ENCODE measurements around the gene HMGN2. TPM values are rescaled to one million over a fixed set of nuclear protein-coding genes. Genes with fewer than 3 reads are reported as not detected.

HMGN2 gene
- total and polyA plus RNA-seq, 3 donors from 2014 or later, result 244 to 392 (median 285) TPM

DNA sequence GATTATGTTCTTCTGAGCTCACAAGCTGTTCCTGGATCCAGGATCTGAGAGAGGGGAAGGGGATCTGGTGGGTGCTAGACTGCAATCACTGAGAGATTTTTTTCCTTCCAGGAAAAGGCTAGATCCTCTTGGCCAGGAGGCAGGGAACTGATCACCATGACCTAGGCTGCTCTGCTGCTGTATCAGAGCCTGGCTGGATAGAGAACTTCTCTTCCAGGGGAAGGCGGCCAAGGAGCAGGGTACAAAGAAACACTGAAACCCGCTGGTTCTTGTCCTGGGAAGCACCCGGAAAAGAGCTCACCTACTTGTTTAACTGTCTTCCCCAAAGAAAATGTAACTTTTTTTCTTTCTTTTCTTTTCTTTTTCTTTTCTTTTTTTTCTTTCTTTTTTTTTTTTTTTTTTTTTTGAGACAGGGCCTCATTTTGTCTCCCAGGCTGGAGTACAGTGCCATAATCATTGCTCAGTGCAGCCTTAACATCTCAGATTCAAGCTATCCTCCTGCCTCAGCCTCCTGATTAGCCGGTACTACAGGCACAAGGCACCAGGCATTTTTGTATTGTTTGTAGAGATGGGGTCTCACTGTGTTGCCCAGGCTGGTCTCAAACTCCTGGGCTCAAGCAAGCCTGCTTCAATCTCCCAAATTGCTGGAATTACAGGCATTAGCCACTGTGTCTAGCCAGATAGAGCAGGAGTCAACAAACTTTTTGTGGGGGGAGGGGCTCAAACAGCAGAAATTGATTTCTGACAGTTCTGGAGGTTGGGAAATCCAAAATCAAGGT, 44.9 kb downstream of the HMGN2 start:
- Histone ChIP-seq H3K4me1 (no peaks in the 10 kb centered on the region), H3K9me3 (no peaks in the 10 kb centered on the region), H3K27me3 (no peaks in the 10 kb centered on the region), H3K27ac (no peak overlapping the region), H3K36me3 (ENCODE audit: low read depth, missing control alignments) (no peaks in the 10 kb centered on the region), H3K4me3 (no peak overlapping the region)
- no peak for DNase-seq
- intact Hi-C loops (cut with DNase I; ENCODE audit: low total_unique reads), result no loop called here
- WGBS, 2 donors, result 70 to 78% methylated on average over 4 of the region's 4 CpGs
- TF ChIP-seq, protein P1, sequence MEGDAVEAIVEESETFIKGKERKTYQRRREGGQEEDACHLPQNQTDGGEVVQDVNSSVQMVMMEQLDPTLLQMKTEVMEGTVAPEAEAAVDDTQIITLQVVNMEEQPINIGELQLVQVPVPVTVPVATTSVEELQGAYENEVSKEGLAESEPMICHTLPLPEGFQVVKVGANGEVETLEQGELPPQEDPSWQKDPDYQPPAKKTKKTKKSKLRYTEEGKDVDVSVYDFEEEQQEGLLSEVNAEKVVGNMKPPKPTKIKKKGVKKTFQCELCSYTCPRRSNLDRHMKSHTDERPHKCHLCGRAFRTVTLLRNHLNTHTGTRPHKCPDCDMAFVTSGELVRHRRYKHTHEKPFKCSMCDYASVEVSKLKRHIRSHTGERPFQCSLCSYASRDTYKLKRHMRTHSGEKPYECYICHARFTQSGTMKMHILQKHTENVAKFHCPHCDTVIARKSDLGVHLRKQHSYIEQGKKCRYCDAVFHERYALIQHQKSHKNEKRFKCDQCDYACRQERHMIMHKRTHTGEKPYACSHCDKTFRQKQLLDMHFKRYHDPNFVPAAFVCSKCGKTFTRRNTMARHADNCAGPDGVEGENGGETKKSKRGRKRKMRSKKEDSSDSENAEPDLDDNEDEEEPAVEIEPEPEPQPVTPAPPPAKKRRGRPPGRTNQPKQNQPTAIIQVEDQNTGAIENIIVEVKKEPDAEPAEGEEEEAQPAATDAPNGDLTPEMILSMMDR (IDR thresholded peaks at IDR 0.05), result no peak
- TF ChIP-seq POLR2A (IDR thresholded peaks at IDR 0.05), result no peak

DNA sequence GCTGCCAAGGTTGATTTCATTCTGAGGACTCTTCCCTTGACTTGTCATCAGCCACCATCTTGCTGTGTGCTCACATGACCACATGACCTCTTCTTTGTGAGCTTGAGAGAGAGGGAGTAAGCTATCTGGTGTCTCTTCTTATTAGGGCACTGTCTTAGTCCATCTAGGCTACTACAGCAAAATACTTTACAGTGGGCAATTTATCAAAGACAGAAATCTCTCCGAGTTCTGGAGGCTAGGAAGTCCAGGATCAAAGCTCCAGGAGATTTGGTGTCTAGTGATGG, 45.5 kb downstream of the HMGN2 start:
- Histone ChIP-seq H3K9me3 (no peaks in the 10 kb centered on the region), H3K4me3 (no peak overlapping the region), H3K27me3 (no peaks in the 10 kb centered on the region), H3K36me3 (ENCODE audit: low read depth, missing control alignments) (no peaks in the 10 kb centered on the region), H3K4me1 (no peaks in the 10 kb centered on the region), H3K27ac (no peak overlapping the region)
- no peak for DNase-seq
- 84 to 92% methylated on average over 1 of the region's 1 CpG for WGBS, 2 donors
- TF ChIP-seq, protein P1 (IDR thresholded peaks at IDR 0.05), result no peak
- TF ChIP-seq POLR2A (IDR thresholded peaks at IDR 0.05), result no peak
- intact Hi-C loops (cut with DNase I; ENCODE audit: low total_unique reads), result no loop called here

DNA sequence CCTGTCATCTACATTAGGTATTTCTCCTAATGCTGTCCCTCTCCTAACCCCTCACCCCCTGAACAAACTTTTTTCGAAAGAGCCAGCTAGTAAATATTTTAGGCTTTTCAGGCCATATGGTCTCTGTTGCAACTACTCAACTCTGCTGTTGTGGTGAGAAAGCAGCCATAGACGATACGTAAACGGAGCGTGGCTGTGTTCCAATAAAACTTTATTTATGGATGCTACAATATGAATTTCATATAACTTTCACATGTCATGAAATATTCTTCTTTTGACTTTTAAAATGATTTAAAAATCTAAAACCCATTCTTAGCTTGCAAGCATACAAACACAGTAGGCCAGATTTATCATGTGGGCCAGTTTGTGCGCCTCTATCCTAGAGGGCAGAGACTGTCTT, 46.1 kb downstream of the HMGN2 start:
- 93% methylated on average over 6 of the region's 6 CpGs for WGBS, 2 donors
- no peak overlapping the region for H3K27ac ChIP-seq
- H3K36me3 ChIP-seq (ENCODE audit: low read depth, missing control alignments), result no peaks in the 10 kb centered on the region
- no peaks in the 10 kb centered on the region for H3K4me1 ChIP-seq
- TF ChIP-seq, protein P1 (IDR thresholded peaks at IDR 0.05), result no peak
- TF ChIP-seq POLR2A (IDR thresholded peaks at IDR 0.05), result no peak
- intact Hi-C loops (cut with DNase I; ENCODE audit: low total_unique reads), result no loop called here
- H3K27me3 ChIP-seq, result no peaks in the 10 kb centered on the region
- H3K4me3 ChIP-seq, result no peak overlapping the region
- no peak for DNase-seq
- H3K9me3 ChIP-seq, result no peaks in the 10 kb centered on the region

DNA sequence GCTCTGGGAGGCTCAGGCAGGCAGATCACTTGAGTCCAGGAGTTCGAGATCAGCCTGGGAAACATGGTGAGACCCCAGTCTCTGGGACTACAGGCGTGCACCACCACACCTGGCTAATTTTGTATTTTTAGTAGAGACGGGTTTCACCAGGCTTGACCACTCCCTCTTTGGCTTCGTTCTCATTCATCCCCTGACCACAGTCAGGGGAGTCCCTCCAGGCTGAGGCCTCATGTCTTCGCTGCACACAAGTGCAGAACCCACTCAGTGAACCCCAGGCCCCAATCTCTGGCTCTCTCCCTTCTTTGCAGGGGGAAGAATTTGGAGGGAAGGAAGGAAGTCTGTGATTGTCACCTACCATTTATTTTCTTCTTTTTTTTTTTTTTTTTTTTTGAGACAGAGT, 48.1 kb downstream of the HMGN2 start:
- intact Hi-C loops (cut with DNase I; ENCODE audit: low total_unique reads), result no loop called here
- WGBS, 2 donors, result 91 to 97% methylated on average over 5 of the region's 5 CpGs
- Histone ChIP-seq H3K9me3 (no peaks in the 10 kb centered on the region), H3K27me3 (no peaks in the 10 kb centered on the region), H3K36me3 (ENCODE audit: low read depth, missing control alignments) (no peaks in the 10 kb centered on the region), H3K4me1 (no peaks in the 10 kb centered on the region), H3K27ac (no peak overlapping the region), H3K4me3 (no peak overlapping the region)
- DNase-seq, result no peak
- TF ChIP-seq, protein P1 (IDR thresholded peaks at IDR 0.05), result no peak
- TF ChIP-seq POLR2A (IDR thresholded peaks at IDR 0.05), result no peak

DNA sequence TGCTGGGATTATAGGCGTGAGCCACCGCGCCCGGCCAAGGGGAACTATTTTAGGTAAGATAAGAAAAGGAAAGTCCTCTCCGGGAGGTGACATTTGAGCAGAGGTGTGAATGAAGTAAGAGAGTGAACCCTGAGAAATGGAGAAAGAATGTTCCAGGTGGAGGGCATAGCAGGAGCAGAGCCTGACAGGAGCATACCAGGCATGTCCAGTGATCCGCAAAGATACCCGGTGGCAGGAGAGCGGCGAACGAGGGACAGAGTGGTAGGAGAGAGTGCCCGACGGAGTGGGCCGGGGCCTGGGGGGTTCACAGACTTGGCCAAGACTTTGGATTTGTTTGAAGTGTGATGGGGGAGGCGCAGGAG, 49.4 kb downstream of the HMGN2 start:
- 75% methylated on average over 14 of the region's 14 CpGs for whole genome bisulfite sequencing, 2 donors
- Histone ChIP-seq H3K4me1 (no peaks in the 10 kb centered on the region), H3K27me3 (no peaks in the 10 kb centered on the region), H3K27ac (no peak overlapping the region), H3K9me3 (no peaks in the 10 kb centered on the region), H3K4me3 (no peak overlapping the region), H3K36me3 (ENCODE audit: low read depth, missing control alignments) (no peaks in the 10 kb centered on the region)
- intact Hi-C loops (cut with DNase I; ENCODE audit: low total_unique reads), result no loop called here
- TF ChIP-seq POLR2A (IDR thresholded peaks at IDR 0.05), result no peak
- TF ChIP-seq, protein P1 (IDR thresholded peaks at IDR 0.05), result no peak
- DNase-seq, result no peak

All from testis (tissue), 3 donors.